Tongue (tissue), 2 donors: ENCODE measurements around the gene SAMM50. TPM values are rescaled to one million over a fixed set of nuclear protein-coding genes. Genes with fewer than 3 reads are reported as not detected.
"Not testable (repeated sequence)": the region's sequence is repeated elsewhere in the genome, so short reads cannot be mapped to it uniquely, and the experiment has no call there.

Experiments
- DNase-seq: peaks from one replicate; pipeline ENCODE4 v3.0.0-alpha.2; 2015
- total RNA-seq: library from RNA; depleted of rRNA; stranded (reverse); fragments of >200 nt; gene quantifications from one replicate; pipeline ENCODE4 v1.2.3, GENCODE V29; 2014

SAMM50 gene
- total RNA-seq, 1 donor from 2014 or later: 59.8 TPM

- peak; percentile 43 for DNase-seq
Observed at GRCh38 chr22:44003405-44004103, 48.3 kb downstream of the SAMM50 start.

DNA sequence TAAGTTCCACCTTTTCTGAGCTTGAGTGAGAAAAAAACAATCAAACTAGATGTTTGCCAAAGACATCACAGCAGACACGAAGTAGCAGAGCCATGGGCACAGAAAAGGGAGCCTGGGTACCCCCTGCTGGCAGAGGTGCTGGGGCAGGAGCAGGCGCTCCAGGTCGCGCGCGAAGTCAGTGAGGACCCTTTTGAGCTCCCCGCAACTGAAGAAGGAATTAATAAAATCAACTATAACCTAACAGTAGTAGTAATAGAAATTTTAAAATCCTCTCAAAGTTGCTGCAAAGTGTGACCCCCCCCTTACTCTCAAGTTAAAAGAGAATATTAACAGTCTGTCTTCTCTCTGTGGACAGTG lies 48.8 kb downstream of the SAMM50 start:
- DNase-seq: no peak

DNA sequence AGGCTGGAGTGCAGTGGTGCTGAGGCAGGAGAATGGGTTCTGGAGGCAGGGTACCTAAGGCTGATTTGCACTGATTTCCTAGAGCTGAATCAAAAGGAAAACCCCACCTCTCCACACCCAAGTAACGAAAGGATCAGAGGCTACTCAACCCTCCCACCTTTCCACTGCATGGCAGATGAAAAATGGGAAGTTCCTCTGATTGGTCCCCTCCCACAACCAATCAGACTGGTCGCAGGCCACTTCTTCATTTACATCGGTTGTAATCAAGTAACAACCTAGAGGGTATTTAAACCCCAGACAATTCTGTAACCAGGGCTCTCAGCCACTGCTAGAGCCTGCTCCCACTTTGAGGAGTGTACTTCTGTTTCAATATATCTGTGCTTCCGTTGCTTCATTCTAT lies 50.3 kb downstream of the SAMM50 start:
- no peak for DNase-seq

- DNase-seq: no peak
Observed at GRCh38 chr22:44012162-44012561, 56.9 kb downstream of the SAMM50 start.

DNA sequence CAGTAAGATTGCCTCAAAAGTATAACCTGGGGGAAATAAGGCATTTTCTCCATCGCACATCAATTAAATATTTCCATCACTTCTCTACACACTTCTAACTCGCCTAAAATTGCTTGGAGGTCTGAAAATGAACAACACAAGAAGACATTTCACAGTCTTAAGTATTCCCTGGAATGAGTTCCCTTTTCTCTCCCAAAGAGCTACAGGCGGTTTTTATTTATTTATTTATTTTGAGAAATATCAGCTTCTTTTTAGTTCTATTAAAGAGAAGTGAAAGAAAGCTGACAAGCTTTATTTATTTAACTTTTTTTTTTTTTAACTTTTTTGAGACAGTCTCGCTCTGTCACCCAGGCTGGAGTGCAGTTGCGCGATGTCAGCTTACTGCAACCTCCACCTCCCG lies 57.3 kb downstream of the SAMM50 start:
- DNase-seq: no peak

DNA sequence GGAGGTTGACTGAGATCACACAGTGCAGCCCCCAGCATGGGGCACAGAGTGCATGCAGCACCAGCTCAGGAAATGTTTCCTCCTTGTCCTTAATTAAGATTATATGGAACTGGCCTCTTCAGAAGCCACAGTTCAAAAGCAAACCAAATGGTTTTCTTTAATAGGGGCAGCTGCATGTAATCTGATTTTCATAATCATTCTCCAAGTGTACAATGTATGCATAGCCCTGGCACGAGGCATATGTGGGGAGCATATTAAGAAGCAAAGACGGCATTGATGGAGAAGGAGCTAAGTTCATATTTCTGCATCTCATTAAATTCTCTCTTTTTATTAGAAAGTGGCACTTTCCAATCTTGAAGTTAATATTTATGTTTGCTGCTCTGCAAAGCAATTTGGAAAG lies 59.0 kb downstream of the SAMM50 start:
- DNase-seq: no peak

GRCh38 chr22:44016586-44016985 lies 61.3 kb downstream of the SAMM50 start:
- not testable (repeated sequence) for DNase-seq

GRCh38 chr22:44018594-44018993 lies 63.4 kb downstream of the SAMM50 start:
- DNase-seq: no peak

DNA sequence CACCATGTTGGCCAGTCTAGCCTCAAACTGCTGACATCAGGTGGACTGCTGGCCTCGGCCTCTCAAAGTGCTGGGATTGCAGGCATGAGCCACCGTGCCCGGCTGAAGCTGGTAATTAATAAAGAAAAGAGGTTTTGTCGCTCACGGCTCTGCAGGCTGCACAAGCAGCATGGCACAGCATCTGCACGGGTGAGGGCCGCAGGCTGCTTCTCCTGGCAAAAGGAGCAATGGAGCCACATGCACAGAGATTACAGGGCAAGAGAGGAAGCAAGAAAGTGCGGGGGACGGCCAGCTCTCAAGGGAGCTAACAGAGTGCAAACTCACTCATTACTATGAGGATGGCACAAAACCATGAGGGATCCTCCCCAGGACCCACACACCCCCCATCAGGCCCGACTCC lies 64.2 kb downstream of the SAMM50 start:
- DNase-seq: no peak

DNA sequence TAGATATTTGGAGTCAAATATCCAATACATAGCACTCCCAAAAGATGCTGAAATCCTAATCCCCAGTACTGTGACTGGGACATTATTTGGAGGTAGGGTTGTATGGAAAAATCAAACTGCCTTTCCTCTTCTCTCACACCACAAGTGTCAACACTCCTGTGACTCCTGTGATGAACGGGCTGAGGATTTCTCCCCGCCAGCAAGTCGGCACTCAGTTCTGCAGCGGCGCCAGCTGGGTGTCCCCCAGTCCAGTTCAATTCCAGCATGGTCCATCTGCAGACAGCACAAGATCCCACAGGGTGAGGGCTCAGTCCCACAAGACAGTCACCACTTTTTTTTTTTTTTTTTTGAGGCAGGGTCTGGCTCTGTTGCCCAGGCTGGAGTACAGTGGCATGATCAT lies 64.6 kb downstream of the SAMM50 start:
- no peak for DNase-seq

DNA sequence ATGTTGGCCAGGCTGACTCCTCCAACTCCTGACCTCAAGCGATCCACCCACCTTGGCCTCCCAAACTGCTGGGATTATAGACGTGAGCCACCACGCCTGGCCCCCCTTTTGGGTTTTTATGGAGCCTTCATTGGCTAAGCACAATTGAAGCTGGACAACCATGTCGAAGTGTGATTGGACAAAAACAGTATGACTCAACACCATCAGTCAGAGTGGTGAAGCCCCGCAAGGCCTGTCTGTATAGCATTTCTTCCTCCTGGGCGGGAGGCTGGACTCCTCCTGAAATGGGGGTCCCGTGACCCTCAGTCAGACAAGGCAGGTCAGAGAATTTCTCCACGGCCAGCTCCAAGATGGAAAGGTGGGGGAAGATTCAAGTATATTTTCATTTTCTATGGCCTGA lies 65.7 kb downstream of the SAMM50 start:
- no peak for DNase-seq

DNA sequence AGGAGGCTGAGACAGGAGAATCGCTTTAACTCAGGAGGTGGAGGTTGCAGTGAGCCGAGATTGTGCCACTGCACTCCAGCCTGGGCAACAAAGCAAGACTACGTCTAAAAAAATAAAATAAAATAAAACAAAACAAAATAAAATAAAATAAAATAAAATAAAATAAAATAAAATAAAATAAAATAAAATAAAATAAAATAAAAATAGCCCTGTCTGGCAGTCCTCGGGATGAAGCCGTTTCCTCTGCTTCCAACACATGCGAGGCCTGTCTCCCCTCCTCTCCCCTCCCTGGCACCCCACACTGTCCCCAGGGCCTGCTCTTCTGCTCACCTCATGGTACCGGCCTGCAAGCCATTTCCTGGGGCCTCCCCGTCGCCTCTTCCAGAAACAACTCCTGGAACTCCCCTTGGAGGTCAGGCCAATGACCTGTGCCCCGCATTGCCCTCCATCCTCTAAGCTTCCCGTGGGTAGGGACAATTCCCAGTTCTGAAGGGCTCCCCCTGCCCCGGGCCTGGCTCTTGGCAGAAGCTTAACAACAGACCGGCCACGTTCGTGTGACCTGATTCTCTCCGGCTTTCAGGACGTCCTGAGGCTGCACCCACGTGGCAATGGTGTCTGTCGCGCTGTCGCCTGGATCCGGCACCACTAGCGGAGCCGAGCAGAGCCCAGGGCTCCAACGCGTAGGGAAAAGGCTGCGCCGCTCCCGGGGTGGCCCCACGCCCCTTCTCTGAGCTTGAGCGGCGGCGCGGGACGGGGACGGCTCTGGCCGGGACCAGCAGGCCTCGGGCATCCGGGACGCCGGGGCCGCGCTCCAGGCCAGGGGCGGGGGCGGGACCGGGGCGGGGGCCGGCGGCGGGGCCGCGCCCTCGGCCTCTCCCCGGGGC lies 68.4 kb downstream of the SAMM50 start:
- peak; percentile 52 for DNase-seq

DNA sequence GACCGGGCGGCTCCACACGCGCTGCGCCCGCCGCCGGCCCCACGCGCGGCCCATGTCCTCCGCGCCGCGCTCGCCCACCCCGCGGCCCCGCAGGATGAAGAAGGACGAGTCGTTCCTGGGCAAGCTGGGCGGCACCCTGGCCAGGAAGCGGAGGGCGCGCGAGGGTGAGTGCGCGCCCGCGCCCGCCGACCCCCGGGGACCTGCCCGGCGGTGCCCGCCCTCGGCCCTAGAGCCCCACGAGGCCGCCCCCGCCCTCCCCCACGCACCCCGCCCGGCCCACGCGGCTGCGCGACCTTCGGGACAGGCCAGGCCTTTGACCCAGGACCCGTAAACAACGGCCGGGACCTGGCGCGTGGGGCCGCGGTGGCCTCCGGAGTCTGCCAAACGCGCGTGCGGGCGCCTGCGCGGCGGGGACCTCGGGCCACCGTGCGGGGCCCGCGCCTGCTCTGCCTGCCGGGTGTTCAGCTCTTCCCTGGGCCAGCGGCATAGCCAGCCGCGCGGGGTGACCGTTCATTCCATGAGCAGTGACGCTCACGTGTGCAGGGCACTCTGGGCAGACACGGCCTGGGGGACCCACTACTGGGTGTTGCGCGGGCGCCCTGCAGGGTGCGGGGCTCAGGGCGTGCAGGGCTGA lies 69.2 kb downstream of the SAMM50 start, which contains the start of gene PARVB:
PARVB (plus strand) TSS at position 15 of the 634 bp plus-strand sequence; CDS start at position 53, 38 bp downstream.
- peak; percentile 35 for DNase-seq

DNA sequence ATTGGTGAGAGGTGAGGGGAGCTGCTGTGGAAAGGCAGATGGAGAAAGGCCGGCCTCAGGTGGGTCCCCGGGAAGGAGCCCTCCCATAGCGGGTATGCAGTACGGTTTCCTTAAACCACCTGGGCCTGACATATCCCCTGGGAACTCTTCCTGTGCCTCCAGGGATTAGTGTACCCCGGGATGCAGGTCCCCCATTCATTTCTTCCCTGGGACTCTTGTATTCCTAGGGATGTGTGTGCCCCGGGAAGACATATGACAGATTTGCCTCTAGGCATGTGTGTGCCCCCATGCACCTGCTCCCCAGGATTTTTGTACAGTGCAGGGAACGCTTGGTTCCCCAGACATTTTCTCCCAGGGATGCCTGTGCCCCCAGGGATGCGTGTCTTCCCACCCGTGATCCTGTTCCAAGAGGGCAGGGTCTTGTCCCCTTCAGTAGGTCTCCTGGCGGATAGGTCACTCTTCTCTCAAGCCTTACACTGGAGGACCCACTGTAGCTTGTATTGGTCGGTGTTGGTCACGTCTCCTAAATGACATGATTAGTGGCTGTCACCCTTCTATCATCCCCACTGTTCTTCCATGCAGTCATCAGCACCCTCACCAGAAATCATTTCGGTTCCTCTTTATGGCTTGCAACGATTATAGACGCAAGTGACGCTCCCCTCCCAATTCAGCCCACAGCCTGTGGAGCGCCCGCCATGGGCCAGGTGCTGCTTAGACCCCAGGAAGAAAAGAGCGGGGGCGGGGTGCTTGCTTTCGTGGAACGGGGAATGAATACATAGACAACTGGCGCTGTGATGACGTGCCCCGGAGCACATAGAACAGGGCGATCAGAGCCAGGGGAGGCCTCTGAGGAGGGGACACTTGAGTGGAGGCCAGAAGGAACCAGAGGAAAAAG lies 70.2 kb downstream of the SAMM50 start:
- DNase-seq: peak; percentile 59

DNA sequence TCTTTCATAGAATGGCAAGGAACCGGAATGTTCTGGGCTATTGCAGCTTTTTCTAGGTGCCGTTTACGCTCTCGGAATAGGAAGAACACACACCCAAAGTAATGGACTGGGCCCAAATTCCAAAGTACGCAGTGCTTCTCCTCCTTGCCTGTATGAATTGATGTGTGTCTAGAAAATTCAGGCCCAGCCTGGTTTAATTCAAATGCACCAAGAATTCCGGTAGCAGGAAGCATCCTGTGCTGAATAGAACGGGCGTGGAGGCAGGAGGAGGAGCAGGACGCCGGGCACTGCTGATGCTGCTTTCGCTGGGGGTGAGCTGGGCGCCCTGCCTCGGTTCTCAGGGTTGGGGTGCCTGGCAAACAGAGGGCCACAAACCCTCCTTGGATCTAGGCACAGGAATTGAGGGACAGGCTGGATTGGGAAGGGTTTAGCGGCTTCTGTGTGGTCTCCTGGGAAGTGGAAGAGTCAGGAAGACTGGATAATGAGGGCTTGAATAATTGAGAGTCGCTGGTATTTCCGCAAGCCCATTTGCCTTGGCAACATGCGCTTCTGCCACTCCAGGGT lies 70.9 kb downstream of the SAMM50 start:
- no peak for DNase-seq

GRCh38 chr22:44026630-44027511 lies 71.6 kb downstream of the SAMM50 start:
- DNase-seq: peak; percentile 38

- DNase-seq: no peak
Observed at GRCh38 chr22:44028091-44028490, 72.8 kb downstream of the SAMM50 start.

DNA sequence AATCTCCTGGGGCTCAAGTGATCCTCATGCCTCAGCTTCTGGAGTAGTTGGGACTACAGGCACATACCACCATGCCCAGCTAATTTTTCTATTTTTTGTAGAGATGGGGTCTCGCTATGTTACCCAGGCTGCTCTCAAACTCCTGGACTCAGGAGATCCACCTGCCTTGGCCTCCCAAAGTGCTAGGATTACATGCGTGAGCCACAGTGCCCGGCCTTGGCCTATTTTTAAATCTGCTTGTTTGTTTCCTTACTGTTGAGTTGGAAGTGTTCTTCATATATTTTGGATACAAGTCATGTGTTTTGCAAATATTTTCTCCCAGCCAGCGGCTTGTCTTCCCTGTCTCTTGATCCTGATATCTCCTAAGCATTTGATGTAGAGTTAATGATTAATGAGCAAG lies 73.8 kb downstream of the SAMM50 start:
- no peak for DNase-seq

DNA sequence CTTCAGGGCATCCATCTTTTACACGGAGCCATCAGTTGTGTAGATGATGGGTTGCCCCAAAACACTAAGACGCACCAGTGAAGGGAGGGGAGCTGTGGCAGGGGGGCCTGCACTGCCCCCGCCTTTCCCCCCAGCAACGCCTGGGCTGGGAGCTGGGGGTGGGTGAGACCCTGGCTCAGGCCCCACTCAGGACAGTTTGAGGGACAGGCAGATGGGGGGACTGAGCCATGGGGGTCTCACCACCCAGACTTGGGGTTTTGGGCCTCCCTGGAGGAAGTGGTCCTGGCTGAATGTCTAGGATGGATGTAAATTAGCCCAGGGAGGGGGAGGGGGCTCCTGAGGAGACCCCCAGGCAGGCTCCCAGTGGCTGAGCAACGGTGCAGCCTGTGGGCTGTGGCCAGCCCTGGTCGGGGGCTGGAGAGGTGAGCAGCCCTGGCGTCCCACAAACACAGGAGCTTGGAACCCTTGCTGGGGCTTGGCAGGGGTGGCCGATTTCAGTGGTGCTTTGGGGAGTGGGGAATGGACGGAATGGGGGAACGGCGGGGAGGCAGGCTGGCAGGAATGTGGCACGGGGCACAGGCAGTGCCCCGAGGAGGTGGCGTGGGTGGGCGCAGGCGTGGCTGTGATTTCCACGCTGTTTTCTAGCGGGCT lies 74.9 kb downstream of the SAMM50 start:
- DNase-seq: no peak

- no peak for DNase-seq
Observed at GRCh38 chr22:44030702-44031082, 75.5 kb downstream of the SAMM50 start.
